ENCODE measurements around the gene RAVER1. TPM values are rescaled to one million over a fixed set of nuclear protein-coding genes. Genes with fewer than 3 reads are reported as not detected.

The RAVER1 gene
- total and polyA plus RNA-seq, 2 of the 13 experiments (the other 11 are each of a cell fraction or from before 2014, with no cell fraction given): 3.6 to 7.9 TPM

DNA sequence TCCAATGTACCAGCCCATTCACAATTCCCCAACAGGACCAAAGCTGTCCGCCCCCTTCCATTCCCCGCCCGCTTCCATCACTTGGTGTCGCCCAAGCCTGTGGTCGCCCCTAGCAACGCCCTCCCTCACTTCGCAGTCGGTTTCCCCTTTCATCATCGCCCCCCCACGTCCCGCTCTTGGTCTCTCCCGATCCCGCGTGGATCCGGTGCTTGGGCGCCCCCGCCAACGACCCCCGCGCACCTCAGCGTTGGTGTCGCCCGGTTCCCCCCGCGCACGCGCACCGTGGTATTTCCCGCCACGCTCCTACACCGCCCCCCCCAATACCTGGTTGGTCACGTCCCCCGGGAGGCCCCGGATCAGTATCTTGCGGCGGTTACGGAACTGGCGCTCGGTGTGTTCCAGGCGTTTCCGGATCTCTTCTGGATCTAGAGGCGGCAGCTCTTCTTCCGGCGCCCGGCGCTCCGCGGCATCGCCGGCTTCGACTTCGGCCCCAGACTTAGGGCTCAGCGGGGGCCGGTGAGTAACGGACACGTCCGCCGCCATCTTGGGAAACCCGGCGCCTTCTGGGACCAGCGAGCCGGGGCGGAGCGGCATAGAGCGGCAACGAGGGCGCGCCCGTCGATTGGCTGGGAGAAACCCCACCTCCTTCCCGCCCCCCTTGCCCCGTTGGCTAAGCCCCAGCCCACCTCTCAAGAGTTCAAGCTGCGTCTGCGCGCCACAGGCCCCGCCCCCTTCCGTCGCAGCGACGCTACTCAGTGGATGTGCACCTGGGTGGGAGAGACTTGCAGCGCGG, at the start of gene RAVER1 (continued):
- TF ChIP-seq BCL3 (CRISPR knock-in tag; IDR thresholded peaks at IDR 0.05) (peak; percentile 56; the same call in 1 of the 2 replicates), TCF12 (IDR thresholded peaks at IDR 0.05) (no peak), TCF12 (CRISPR knock-in tag; IDR thresholded peaks at IDR 0.05) (peak; percentile 66; the same call in 1 of the 2 replicates), ZNF234 (CRISPR knock-in tag; conservative IDR thresholded peaks at IDR 0.05) (peak; percentile 44; the same call in 1 of the 2 replicates), KDM2A (CRISPR knock-in tag; IDR thresholded peaks at IDR 0.05; ENCODE audit: borderline replicate concordance, low read depth) (peak; percentile 60; the same call in 1 of the 2 replicates), MTA1 (CRISPR knock-in tag; IDR thresholded peaks at IDR 0.05; ENCODE audit: borderline replicate concordance) (peak; percentile 45; the same call in 1 of the 2 replicates), TSC22D2 (CRISPR knock-in tag; IDR thresholded peaks at IDR 0.05; ENCODE audit: borderline replicate concordance) (no peak), SRY (CRISPR knock-in tag; IDR thresholded peaks at IDR 0.05) (peak; percentile 36; the same call in 1 of the 2 replicates), ZNF770 (CRISPR knock-in tag; IDR thresholded peaks at IDR 0.05) (peak; percentile 43; the same call in 1 of the 2 replicates), ZNF547 (CRISPR knock-in tag; IDR thresholded peaks at IDR 0.05) (no peak), TFAP4 (IDR thresholded peaks at IDR 0.05; ENCODE audit: borderline replicate concordance, low read depth) (no peak), ATF3 (CRISPR knock-in tag; IDR thresholded peaks at IDR 0.05) (peak; percentile 23; the same call in 1 of the 2 replicates), CERS6 (CRISPR knock-in tag; IDR thresholded peaks at IDR 0.05) (no peak), ARNTL (CRISPR knock-in tag; IDR thresholded peaks at IDR 0.05) (no peak), PHF21A (CRISPR knock-in tag; IDR thresholded peaks at IDR 0.05) (no peak; the same call in 1 of the 2 replicates), POLR2AphosphoS5 (IDR thresholded peaks at IDR 0.05; ENCODE audit: low read depth, low read length) (peak; percentile 74), TAF1 (CRISPR knock-in tag; IDR thresholded peaks at IDR 0.05) (peak; percentile 91), MTF1 (CRISPR knock-in tag; IDR thresholded peaks at IDR 0.05) (no peak)
- TF ChIP-seq, protein P1, sequence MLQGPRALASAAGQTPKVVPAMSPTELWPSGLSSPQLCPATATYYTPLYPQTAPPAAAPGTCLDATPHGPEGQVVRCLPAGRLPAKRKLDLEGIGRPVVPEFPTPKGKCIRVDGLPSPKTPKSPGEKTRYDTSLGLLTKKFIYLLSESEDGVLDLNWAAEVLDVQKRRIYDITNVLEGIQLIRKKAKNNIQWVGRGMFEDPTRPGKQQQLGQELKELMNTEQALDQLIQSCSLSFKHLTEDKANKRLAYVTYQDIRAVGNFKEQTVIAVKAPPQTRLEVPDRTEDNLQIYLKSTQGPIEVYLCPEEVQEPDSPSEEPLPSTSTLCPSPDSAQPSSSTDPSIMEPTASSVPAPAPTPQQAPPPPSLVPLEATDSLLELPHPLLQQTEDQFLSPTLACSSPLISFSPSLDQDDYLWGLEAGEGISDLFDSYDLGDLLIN (CRISPR knock-in tag; IDR thresholded peaks at IDR 0.05; ENCODE audit: borderline replicate concordance): no peak
- TF ChIP-seq, protein P2, sequence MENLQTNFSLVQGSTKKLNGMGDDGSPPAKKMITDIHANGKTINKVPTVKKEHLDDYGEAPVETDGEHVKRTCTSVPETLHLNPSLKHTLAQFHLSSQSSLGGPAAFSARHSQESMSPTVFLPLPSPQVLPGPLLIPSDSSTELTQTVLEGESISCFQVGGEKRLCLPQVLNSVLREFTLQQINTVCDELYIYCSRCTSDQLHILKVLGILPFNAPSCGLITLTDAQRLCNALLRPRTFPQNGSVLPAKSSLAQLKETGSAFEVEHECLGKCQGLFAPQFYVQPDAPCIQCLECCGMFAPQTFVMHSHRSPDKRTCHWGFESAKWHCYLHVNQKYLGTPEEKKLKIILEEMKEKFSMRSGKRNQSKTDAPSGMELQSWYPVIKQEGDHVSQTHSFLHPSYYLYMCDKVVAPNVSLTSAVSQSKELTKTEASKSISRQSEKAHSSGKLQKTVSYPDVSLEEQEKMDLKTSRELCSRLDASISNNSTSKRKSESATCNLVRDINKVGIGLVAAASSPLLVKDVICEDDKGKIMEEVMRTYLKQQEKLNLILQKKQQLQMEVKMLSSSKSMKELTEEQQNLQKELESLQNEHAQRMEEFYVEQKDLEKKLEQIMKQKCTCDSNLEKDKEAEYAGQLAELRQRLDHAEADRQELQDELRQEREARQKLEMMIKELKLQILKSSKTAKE (CRISPR knock-in tag; IDR thresholded peaks at IDR 0.05; ENCODE audit: borderline replicate concordance): no peak

All from HepG2 (cell line).